GM19328 (cell line): ENCODE results near the gene CALML5.
"Not testable (repeated sequence)": the region's sequence is repeated elsewhere in the genome, so short reads cannot be mapped to it uniquely, and the experiment has no call there.

Experiments
- ATAC-seq: cut with Tn5 transposase; IDR thresholded peaks from one replicate; pipeline ENCODE4 v1.9.1; 2021; ENCODE audit warnings: mild to moderate bottlenecking, moderate library complexity; ENCODE audit not compliant: unreplicated experiment

The CALML5 gene

DNA sequence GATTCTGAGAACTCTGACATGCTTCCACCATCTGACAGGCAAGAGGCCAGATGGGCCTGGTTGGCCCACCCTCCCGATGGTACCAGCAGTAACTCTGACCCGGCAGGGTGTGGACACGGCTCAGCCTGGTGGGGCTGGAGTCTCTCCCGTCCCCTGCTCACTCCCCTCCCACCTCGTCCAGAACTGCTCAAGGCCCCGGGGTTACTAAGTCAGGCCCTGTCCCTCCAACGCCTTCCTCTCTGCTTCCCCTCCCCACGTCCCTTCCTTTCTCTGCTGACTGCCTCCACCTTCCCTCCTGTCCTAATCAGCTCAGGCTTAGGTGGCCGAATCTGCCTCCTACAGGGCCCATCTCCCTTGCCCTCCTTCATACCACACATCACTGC lies 12.5 kb downstream of the CALML5 start:
- ATAC-seq = no peak

DNA sequence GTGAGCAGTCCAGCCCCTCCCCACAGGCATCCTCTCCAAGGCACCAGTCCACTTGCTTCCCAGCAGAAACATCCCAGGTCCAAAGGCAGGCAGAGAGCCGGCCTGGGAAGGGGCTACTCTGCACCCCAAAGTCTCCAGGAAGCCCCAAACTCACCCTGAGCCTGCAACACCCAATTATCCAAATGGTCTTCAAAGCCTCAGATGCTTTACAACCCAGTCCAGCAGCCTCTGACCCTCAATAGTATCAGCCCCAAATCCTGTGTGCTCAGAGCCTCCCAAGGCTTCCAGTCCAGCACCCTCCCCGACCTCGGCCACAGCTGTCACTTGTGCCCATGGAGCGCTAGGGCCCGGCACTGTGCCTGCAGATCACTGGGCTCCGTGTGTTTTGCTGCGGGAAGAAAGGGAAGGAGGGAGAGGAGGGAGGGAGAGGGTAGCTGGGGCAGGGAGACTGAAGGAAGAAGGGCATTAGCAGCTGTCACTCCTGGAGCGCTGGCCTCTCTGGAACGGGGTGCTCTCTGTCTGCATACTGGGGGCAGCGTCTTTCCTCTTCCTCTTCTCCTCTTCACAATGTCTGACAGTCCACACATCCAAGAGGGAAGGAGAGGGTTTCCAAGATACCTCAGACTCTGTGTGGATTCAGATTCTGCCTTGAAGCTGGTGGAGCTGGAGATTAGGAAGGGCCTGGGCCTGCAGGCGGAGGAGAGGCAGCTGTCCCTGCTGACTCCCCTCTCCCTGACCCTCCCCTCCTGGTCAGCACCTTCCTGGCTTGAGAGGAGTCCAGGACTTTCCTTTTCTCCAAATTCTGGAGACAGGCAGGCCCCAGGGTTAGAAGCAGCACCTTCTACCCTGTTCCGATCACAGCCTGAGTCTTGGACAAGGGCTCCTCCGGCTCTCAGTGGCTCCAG lies 13.2 kb downstream of the CALML5 start:
- no peak for ATAC-seq

DNA sequence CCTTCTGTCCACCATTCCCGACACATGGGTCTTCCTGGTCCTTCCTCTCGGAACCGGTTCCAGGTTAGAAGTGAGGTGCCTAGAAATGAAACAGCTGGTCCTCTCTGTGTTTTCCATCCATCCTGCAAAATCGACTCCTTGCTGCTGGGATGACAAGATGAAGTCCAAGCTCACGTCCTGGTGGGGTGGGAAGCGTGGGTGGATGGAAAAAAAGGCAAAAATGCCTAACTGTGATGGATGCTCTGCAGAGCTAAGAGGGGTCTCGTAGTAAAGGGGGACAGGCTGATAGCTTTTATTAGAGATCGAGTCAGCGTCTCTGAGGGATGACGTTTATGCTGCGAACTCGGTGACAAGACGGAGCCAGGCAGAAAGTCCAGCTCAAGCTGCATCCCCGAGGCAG lies 14.1 kb downstream of the CALML5 start:
- ATAC-seq = no peak

DNA sequence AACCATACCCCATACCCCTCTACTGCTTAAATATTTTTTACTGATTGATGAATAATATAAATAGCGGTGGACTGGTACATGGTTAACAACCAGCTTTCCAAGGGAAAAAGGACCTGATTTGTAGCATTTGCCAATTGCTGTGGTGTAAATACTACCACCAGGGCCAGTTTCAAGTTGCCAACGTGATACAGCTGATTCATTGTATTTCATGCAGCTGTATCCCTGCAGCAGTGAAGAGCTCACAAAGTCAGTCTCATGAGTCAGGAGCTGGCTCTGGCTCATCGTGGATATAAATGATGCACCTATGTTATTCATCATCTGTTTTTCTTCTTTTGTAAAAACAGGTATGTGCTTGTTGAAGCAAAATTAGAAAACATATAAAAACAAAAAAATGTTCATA lies 15.2 kb downstream of the CALML5 start:
- no peak for ATAC-seq

DNA sequence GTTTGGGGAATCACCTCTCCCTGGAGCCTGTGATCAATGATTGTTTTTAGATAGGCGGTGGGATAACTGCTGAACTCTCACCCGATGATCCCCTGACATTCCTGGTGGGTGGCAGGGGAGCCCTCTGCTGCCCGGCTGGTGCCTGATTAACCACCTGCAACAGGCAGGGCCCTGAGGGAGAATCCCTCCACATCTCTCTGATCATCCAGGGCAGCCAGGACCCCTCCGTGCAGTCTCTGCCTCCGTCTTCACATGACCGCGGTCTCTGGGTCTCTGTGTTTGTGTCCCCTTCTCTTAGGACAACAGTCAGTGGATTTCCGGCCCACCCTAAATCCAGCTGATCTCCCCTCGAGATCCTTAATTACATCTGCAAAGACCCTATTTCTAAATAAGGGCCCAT lies 17.4 kb downstream of the CALML5 start:
- ATAC-seq = no peak

DNA sequence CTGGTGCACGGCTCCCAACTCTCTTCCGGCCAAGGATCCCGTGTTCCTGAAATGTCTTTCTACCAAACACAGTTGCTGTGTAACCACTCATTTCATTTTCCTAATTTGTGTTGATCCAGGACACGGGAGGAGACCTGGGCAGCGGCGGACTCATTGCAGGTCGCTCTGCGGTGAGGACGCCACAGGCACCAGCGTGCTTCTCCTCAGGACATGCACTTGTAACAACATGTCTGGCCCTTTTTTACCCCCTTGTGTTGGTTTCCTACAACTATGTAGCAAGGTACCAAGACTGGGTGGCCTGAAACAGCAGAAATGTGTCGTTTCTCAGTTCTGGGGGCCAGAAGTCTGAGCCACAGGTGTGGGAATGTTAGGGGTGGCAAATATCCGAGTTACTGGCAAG lies 18.2 kb downstream of the CALML5 start:
- no peak for ATAC-seq

DNA sequence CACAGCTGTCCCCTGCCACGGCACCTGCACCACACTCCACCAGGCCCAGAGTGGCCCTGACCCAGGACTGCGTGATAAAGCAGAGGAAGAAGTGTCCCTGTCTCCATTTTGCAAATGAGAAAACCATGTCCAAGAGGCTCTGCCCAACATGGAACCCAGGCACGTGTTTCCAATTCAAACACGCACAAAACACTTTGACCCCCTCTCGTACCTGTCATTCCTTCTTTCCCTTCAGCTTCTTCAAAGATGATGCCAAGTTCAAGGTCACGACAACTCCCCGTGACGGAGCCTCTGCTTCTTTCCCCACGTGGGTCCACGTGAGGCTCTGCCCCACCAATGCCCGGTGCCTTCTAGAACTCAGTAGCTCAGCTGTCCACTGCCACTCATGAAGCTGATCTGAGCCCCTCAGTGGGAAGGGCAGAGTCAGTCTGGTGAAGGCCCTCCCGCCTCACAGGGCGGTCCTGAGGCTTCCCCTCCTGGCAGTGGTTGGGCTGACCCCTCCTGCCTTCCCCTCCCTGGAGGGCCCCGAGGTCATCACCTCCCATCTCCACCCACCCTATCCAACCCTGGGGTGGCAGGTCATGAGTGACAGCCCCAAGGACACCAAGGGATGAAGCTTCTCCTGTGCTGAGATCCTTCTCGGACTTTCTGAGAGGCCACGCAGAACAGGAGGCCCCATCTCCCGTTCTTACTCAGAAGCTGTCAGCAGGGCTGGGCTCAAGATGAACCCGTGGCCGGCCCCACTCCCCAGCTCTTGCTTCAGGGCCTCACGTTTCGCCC lies 19.0 kb downstream of the CALML5 start:
- ATAC-seq = no peak

DNA sequence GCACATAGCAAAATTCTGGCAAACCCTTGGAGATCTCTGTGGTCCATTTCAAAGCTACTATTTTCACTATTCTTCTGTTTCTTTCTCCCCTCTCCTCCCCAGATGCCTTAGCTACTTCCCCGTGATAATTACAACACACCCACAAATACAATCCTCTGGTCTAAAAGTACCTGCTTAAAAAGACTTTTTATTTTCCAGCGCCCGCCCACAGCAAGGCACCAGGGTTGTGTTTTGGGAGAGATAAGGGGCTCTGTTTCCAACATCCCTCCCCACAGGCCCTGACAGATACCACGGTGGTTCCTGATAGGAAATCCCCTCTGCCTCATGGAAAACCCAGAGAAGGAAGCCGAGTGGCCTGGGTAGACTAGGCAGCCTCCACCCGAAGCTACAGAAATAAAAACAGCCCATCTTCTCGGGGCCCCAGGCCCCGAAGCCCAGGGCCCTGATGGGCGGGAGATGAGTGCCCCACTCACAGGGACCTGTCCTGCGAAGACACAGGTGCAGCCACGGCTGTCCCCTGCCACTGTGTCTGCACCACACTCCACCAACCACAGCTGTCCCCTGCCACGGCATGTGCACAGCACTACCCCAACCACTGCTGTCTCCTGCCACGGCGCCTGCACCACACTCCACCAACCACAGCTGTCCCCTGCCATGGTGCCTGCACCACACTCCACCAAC lies 19.7 kb downstream of the CALML5 start:
- no peak for ATAC-seq

DNA sequence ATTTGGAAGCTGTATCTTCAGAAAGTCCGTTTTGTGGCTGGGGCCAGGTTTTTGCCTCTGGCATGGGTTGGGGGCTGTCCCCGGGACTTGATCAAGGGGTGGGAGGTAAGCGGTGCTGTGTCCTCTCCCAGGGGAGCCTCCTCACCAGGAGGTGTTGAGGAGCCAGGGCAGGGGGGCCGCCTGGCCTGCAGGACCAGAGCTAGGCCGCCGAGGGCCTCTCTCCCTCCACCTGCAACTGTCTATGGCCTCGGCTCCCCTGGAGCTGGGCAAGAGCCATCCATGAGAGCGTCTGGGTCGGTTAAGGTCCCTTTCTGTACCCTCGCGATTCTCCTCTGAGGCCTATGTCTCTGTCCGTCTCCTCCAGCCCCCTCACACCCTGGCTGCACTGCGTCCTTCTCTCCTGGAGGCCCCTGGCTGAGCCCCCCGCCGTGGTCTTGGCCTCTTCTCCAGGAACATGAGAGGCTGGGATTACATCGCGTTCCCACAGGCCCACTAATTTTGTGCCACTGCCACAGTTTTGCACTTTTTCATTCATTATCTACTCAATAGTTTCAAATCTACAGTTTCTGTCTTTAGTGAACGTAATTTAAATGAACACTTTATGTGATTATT lies 20.6 kb downstream of the CALML5 start:
- no peak for ATAC-seq

DNA sequence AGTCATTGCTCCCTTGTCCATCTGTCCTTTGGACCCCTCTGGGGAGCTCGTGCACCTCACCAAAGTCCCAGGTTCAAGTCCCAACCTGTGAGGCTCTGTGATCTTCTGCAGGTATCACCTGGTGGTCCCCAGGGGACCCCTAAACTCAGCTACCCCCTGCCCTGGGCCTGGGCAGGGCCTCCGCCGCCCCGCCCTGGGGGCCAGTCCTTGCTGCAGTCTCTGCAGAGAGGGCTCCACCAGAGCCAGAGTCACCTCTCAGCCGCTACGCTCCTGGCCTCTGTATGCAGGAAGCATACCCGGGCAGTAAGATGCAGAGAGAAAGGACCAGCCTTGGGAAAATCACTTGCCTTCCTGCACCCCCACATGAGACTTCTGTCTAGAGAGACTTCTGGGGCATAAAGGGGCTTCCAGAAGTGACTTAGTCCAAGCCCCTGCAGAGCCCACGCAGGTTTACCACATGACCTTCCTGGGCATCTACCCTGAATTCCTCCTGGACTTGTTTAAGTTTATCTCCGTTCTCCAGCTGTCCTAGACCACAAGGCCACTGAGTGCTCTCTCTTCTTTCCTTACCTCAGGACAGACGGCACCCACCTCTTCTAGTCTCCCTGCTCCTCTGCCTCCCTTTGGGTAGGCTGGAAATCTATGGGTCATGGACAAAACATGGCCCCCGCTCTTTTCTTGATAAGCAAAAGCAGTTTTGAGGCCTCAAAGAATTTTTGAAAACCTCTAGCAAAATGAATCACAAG lies 21.2 kb downstream of the CALML5 start:
- no peak for ATAC-seq

DNA sequence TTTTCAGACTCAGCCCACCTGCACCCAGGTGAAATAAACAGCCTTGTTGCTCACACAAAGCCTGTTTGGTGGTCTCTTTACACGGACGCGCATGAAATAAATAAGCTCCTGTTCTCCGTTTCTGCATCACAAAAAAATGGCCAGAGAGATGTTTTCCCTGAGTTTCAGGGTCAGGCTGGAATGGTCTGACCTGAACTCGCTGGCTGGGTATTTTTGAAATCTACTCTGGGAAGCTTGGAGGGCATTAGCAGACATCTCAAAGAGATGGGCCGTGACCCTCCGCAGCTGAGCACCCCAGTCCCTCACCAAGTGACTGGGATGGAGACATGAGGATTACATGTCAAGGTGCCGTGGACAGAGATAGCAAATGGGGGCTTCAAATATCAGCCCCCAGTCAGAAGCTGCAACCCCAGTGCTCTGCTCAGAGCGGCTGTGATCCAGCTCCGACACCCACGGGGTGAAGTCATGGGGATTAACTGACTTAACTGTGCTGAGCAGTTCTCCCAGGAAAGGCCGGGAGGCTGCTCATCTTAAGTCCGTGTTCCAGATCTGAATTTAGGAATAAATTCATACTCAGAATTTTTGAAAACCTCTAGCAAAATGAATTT lies 22.3 kb downstream of the CALML5 start:
- no peak for ATAC-seq

DNA sequence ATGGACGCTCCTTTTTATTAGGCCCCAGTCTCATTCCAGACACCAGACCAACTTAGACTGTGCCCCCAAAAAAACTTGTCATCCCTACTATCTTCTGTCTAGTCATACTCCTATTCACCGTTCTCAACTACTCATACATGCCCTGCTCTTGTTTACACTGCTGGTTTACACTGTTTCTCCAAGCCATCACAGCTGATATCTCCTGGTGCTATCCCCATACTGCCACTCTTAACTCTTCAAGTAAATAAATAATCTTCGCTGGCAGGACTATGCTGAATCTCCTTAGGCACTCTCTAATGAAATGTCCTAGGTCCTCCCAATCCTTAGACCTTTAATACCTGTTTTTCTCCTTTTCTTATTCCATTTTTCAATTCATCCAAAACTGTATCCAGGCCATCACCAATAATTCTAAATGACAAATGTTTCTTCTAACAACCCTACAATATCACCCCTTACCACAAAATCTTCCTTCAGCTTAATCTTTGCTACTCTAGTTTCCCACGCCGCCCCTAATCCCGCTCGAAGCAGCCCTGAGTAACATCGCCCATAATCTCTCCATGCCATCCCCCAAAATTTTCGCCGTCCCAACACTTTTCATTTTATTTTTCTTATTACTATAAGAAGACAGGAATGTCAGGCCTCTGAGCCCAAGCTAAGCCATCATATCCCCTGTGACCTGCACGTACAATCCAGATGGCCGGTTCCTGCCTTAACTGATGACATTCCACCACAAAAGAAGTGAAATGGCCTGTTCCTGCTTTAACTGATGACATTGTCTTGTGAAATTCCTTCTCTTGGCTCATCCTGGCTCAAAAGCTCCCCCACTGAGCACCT lies 23.2 kb downstream of the CALML5 start:
- ATAC-seq = not testable (repeated sequence)

DNA sequence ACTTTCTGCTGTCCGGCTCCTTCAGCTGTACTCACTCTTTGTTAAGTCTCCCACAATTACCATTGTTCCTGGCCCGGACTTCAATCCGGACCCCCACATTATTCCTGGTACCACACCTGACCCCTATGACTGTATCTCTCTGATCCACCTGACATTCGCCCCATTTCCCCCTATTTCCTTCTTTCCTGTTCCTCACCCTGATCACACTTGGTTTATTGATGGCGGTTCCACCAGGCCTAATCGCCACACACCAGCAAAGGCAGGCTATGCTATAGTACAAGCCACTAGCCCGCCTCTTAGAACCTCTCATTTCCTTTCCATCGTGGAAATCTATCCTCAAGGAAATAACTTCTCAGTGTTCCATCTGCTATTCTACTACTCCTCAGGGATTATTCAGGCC lies 24.3 kb downstream of the CALML5 start:
- ATAC-seq = not testable (repeated sequence)

DNA sequence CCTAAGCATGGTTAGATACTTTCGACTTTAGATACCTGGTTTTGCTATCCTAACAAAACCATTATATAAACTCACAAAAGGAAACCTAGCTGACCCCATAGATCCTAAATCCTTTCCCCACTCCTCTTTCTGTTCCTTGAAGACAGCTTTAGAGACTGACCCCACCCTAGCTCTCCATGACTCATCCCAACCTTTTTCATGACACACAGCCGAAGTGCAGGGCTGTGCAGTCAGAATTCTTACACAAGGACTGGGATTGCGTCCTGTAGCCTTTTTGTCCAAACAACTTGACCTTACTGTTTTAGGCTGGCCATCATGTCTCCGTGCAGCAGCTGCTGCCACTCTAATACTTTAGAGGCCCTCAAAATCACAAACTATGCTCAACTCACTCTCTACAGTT lies 24.7 kb downstream of the CALML5 start:
- not testable (repeated sequence) for ATAC-seq

DNA sequence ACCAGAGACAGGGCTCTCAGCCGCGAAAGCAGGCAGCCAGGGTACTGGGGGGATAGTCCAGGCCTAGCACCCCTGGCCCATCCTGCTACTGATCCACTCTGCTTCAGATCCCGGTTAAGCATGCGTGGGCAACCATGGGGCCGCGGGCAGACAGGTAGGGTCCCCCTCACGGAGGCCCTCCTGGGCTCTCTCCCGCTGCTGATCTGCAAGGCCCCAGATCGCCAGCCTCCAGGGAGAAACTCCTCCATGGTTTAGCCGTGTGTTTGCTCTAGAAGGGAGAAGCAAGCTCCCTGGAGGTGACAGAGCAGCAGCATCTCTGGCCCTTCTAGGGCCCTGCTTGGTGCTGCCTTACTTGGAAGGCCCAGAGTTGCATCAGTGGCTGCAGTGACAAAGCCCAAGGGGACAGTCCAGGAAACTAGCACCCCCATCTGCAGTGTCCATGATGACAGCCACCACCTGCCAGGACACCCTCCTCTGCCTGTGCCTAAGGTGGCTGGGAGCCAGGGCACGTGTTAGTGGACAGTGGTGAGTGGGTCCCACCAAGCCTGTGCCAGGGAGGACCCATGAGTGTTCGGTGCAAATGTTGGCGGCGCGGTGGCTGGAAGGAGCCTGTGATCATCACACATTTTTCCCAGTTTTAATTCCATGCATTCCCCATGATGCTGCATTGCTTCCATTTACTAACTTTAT lies 29.2 kb downstream of the CALML5 start:
- no peak for ATAC-seq

DNA sequence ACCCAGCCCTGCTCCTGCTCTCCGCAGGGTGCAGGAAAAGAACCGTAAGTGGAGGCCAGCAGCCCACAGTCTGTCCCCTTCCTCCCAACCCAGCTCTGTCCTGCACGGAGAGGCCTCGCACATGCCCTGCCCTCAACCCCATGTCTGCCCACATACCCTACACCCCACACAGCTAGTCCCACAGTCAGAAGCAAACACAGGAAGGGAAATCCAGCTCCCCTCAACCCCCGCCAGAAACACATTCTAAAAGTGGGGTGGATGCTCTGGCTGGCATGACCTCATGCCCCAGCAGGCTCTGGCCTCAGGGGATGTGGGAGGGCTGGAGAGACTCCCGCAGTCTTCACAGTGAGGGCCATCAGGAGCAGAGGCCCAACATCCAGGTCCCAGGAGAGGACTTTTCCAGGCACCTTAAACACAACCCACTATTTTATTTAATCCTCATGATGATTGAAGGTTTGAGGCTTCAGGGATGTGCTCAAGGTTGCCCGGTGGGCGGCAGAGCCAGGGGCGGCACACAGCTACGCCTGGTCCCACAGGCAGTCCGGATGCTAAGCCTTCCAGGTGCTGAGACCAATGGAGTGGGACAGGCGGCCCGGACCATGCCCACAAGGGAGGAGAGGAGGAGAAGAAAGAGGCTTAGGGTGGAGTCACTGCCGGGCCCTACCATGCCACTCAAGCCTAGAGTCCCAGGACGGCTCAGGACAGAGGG lies 29.9 kb downstream of the CALML5 start:
- no peak for ATAC-seq

DNA sequence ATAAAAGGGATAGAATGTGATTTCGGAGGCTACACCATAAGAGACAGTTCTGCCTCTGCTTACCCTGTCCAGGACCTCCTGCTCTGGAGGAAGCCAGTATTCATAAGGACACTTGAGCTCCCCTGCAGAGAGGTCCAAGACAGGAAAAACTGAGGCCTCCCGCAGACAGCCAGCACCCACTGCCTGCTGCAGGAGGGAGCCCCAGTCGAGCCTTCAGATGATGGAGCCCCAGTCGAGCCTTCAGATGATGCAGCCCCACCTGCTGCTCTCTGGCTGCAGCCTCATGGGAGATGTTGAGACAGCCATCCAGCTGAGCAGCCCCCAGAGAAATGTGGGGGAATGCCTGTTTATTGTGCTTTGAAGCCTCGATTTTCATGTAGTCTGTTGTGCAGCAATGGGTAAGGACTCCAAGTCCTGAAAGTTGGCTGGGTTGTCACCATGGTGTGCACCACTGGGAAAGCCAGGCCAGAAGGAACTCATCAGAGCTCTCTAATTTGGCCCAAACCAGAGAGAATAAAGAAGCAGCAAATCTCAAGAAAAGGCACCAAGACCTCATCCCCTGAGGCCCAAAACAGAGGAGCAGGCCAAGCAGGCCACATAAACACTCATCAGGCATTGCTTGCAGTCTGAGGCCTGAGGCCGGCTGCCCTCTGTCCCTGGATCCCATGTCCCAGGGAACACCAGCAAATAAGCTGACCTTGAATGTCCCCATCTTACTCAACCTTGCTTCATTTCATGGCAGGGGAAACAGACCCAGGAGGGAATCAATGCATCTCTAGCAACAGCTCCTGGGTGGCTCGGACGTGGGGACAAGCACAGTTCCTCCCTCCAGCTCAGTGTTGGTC lies 30.9 kb downstream of the CALML5 start:
- no peak for ATAC-seq
